HG03439 (cell line): ENCODE measurements around the gene BTBD6.

Experiments
- ATAC-seq: cut with Tn5 transposase; IDR thresholded peaks from one replicate; pipeline ENCODE4 v1.9.1; 2021; ENCODE audit warnings: mild to moderate bottlenecking, moderate library complexity; ENCODE audit not compliant: unreplicated experiment

BTBD6 gene

DNA sequence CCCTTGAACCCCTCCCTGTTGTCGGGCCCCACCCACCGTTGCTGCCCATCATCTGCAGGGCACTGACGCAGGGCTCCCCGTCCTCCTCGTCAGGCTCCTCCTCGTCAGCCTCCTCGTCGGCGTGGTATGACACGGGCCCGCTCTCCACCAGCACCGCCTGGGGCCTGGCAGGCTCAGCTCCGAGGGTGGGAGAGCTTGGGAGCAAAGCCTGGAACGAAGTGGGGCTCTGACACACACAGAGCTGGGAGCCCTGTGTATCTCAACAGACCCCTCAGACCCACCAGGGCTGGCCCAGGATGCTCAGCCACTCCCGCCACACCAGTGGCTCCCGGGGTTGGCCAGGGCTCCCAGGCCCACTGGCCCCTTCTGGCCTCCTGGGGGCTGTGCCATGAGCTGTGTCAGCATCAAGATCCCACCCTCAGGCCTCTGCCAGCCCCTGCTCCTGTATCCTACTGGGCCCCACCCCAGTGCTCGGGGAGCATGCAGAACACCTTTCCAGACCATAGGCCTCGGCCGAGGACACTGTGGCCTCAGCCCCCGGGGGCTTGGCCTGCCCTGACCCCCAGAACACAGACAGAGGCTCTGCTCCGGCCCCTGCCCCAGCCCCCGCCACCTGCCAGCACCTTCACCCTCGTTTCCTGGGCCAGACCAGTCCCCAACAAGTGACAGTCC lies 37.1 kb upstream of the BTBD6 start:
- no peak for ATAC-seq

DNA sequence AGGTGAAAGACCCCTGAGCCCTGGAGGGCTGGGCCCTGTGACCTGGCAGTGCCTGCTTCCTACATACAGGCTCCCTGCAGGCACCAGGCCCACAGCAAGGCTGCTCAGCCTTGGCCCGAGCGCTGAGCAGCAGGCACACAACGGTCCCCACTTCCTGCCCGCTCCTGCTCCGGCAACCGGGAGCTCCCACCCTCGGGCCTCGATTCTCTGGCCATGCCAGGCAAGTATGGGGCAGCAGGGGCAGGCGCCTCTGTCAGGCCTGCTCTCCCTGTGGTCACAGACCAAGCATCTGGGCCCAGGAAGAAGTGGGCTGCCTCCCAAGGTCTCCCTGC lies 36.6 kb upstream of the BTBD6 start:
- no peak for ATAC-seq

DNA sequence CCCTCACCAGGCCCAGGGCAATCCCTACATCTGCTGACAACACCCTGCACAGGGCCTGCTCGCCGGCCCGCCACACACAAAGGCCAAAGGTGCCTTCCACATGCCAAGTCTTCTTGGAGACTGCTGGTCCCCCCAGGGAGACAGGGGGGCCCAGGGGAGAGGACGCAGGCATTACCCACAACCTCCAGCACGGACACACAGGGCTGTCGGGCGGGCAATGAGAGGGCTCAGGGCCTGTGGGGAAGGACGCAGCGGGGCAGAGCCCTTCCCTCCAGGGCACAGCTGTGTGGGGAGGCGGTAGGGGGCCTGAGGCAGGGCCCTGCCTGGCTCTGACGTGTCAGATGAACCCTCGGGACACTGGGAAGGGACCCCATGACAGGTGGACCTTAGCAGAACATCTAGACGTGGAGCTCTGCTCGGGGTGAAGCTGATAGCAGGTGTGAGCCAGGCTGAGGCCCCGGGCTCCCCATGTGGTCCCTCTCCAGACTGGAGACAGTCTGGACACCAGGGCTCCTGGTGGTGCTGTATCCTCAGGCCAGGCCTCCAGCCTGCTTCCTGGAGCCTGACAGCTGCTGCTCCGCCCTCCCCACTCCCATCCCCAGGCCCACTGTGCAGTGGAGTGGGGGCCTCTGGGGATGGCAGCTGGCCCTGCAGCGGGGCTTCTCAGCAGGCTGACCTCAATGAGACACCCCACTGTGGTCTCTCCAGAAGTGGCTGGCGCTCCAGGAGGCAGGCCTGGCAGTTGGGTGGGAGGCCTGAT lies 35.6 kb upstream of the BTBD6 start:
- ATAC-seq, result no peak

DNA sequence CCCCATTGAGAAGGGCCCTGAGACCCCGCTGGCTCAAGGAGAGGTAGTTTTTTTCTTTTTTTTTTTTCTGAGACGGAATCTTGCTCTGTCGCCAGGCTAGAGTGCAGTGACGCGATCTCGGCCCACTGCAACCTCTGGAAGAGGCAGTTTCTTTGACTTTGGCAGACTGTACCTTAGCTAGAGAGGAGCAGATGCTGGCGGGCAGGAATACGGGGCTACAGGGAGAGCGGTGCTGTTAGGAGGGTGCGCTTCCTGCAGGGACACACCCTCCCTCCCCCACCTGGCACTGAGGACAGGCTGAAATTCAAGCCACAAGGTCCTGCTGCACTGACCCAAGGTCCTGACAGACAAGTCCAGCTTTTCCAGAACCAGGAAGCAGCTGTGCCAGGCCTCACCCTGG lies 35.0 kb upstream of the BTBD6 start:
- no peak for ATAC-seq

DNA sequence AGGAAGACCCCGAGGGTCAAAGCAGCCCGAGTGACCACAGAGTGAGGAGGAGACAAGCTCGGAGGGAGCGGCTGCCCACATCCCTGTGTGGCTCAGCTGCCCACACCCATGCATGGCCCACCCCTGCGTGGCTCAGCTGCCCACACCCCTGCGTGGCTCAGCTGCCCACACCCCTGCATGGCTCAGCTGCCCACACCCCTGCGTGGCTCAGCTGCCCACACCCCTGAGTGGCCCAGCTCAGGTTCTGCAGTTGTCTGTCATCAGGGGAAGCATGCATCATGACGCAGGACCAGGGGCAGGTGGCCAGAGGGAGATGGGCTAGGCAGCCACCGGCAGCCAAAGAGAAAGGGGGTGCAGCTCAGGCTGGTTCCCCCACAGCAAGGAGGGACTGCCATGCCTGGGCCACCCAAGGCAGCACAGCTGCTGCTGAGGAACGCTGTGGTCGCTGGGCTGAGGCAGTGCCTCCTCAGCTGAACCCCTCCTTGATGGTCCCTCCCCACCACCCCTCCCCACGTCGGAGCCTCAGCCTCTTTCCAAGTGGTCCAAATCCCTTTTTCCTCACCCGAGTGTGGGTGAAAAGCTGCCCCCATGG lies 33.9 kb upstream of the BTBD6 start:
- ATAC-seq, result no peak

DNA sequence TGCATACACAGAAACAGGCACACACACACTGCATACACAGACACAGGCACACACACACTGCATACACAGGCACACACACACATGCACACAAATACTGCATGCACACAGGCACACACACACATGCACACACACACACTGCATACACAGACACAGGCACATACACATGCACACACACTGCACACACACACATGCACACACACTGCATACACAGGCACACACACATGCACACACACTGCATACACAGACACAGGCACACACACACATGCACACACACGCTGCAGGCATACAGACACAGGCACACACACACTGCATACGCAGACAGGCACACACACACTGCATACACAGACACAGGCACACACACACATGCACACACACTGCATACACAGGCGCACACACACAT lies 32.7 kb upstream of the BTBD6 start:
- ATAC-seq, result no peak

DNA sequence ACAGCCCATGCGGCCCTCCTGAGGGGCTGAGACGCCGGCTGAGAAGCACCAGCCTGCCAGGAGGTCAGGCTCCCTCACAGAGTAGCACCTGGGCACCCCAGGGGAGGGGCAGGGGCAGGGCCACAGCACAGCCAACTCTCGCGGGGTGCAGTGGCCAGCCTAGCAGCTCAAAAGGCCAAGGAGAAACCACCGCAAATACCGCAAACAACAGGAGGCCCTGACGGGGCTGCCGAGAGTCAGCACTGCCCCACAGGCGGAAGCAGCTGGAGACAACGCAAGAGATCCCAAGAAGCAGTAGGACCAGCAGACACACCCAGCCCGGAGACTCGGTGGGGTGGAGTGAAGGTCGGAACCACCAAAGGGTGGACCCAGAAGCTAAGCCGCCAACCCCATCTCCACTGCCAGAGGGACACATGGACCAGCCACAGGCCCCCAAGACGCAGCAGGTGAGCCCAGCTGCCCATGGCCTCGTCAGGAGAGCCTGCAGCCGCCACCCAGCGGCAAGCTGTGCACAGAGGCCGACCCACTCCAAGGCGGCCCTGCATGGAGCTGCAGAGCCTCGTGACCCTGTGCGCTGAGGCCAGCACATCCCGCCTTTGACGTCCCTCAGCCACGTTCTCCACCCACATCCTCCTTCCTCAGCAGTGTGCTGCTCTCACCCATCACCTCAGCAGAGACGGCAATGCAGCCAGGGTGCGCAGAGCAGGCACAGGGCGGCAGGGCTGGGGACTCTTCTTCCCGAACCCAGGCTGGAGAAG lies 31.7 kb upstream of the BTBD6 start:
- ATAC-seq, result no peak

DNA sequence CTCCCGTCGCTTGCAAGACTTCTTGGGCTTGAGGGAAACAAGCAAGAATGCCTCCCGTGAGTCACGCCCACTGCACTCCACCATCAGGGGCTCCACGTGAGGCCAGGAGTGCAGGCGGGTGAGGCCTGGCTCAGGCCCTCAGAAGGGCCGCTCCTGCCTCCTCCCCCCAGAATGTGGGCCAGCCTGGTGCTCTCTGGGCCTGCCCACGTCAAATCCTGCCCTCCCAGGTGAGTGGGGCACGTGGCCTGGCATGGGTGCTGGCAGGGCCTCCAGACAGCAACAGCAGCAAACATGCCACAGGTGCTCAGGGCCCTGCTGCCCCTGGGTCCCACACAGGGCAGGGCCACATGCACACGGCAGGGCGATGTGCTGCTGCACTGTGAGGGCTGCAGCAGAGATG lies 30.6 kb upstream of the BTBD6 start:
- ATAC-seq, result no peak

DNA sequence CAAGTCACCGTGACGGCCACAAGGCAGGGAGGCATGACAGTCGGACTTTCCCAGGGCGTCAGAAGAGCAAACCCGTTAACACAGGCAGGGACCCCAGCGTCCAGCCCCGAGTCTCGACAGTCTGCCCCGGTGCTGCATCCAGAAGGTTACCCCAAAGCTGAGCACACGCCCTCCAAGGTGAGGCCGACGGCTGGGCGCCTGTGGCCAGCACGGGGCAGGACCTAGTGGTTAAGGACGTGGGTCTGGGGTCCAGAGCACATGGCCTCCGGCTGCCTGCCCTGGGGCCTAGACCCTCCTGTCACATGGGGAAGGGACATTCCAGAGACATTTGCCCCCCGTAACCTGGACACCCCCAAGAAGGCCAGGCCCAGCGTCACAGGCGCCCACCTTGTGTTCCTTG lies 29.7 kb upstream of the BTBD6 start:
- no peak for ATAC-seq

DNA sequence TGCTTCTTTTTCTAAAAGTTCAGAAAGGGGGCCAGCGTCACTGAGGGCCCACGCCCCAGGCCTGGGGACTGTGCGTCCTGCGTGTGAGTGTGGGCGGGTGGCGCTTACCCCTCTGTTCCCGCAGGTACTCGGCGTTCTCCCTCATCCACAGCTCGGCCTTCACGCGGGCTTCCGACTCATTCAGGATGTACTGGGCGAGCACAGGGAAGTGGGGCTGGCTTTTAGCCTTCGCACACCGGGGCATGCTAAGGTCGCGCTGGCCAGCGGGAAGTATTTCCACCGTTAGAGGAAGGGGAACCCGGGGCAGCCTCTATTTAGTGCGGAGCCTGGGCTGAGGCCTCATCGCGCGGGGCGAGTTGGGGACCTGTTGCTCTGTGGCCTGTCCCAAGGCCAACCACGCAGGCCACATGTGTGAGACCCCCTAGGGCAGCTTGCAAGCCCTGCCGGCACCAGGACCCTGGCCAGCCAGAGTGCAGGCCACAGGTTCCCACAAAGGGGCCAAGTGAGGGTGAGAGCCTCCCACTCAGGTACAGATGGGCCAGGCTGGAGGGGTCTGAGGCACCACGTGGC lies 29.2 kb upstream of the BTBD6 start:
- no peak for ATAC-seq

DNA sequence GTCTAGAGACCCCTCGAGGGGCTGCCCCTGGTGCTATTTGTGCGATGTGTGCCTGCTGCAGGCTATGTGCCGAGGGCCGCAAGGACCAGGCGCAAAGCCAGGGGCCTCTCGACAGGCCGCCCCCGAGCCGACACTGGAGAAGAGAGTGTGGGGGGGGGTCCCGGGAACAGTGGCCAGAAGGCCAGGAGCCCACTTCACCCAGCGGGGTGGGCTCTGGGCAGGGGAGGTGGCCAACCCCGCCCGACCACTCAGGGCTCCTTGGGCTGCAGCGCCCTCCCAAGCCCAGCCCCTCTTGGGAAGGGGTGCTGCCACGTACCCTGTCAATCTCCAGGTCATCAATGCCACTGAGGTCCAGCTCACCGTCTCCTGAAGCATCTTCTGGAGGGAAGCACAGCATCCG lies 28.6 kb upstream of the BTBD6 start:
- ATAC-seq, result no peak

DNA sequence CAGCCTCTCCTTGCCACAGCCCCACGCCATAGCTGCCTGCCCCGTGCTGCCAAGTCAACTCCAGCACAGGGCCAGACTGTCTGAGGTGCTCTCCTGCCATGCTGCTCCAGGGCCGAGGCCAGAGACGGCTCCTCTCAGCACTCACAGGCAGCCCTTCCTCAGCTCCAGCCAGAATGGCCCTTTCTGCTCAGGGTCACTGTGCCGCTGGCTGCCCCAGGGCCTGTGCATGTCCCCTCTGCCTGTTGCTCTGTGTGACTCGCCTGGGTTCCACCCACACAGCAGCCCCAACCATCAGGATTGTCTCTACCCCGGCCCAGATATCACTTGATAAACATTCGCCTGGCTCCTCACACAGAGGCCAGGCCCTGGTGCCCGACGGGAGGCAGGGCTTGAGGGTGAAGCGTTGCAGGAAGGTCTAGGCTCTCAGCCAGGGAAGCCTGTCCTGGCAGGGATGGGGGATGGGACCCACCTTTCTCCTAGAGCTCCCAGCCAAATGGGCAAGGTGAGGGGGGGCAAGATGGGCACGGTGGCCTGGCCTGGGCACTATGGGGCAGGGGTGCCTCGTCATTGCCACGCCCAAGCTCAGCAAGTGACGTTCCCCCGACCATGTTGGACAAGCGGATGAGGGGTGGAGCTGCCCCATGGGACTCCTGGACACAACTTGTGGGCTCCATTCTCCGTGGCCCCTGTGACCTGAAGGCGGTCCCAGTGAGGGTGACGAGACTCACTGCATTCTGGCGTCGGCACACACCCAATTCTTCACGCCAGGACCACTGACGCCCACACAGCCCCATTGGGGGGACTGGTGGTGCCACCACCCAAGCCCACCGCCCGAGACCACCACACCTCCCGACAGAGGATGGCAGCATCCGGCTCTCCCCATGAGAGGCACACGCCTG lies 27.4 kb upstream of the BTBD6 start:
- no peak for ATAC-seq

DNA sequence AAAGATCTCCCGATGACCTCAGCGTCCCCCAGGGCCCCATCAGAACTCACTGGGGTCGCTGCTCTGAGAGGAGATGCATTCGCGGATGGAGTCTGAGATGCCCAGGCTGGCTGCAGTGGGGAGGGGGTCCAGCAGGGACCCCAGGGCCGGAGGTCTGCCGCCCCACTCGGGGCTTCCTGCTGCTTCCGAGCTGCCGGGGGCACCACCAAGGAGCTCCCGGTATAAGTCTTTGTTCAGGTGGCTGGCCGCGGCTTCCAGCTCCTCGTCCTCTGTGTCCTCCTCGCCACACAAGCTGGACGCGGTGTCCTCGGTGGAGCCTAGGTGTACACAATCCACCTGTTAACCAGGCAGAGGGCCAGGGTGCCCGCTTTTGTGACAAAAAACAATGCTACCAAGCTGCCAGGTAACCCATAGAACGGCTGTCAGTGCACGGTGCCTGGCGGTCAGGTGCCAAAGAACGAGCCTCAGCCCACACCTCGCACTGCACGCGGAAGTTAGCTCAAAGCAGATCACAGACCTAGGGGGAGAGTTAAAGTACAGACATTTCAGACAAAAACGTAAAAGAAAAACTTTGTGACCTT lies 26.6 kb upstream of the BTBD6 start:
- no peak for ATAC-seq

DNA sequence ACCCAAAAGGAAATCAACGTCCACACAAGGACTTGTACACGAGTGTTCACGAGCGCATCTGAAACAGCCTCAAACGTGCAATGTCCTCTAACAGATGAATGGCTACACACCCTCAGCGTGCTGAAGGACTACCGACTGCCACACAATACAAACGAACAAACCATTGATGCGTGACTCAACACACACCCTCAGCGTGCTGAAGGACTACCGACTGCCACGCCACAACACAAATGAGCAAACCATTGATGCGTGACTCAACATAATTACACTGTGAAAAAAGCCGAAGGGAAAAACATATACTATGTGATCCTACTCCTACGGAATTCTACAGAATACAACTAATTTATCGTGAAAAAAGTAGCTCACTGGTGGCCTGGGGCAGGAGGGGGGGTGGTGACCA lies 25.1 kb upstream of the BTBD6 start:
- ATAC-seq, result no peak

DNA sequence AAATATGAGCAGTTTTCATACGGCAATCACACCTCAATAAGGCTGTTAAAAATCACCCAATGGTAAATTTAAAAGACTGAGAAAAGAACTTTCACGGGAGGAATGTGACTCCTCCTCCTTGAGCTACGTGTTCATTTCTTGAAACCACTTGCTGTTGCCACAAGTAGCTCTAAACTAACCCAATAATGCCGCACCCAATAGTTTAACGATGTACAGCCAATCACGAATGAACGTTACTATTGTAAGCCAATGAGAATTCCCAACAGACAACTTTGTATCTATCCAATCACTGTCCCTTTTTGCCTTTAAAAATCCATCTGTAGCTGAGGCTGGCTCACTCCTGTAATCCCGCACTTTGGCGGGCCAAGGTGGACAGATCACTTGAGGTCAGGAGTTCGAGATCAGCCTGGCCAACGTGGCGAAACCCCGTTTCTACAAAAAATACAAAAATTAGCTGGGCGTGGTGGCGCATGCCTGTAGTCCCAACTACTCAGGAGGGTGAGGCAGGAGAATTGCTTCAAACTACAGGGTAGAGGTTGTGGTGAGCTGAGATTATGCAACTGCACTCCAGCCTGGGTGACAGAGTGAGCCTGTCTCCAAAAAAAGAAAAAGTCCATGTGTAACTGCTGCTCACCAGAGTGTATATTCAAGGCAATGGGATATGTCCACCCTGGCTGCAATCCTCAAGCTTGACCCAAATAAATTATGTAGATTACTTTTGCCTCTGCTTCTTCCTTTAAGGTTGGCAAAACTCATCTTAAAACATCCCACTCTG lies 24.4 kb upstream of the BTBD6 start:
- no peak for ATAC-seq

DNA sequence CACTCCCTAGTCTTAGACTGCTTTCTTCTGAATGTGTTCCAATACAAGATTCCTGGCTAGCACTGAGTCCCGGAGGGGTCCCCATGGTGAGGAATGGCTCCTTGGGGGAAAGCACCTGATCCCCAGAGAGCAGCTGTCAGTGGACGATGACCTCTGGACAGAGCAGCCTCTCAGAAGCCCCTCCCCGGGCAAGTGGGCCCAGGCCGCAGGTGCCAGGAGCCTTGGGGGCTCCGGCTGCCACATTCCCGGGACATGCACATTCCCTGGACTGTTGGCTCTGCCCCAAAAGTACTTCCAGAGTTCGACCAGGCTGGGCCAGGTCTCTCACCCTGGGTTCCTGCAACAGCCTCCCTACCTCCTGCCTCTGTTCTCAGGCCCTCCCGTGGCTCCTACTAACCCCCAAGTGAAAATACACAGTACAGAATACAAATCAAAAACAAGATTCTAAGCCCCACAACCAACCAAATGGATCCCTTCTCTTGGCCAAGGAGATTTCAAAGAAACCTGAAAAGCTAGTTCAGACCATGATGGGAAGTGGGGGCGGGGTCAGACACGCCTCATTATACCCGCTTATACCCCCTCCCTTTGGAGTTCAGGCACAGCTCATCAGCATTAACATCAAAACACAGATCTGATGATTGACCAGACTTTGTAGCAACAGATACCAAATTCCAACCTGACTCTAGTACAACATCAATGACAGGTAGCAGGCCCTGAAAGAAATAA lies 23.3 kb upstream of the BTBD6 start:
- ATAC-seq, result no peak

DNA sequence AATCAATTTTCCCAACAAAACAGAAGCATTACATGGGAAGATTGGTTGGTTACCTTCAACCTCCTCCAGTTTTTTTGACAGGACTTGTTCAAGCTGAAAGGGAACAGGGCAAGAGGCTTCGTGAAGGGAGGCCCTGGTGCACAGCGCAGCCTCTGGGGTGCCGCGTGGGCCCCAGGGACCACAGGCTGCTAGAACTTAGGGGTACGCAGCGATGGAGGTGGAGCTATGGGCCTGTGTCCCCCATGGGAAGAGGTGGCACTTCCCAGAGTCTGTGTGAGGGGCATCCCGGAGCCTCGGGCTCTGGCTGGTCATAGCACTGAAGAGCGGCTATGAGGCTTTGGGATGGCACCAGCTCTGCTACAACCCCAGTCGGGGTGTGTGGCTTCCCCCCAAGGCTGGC lies 22.1 kb upstream of the BTBD6 start:
- ATAC-seq, result no peak

DNA sequence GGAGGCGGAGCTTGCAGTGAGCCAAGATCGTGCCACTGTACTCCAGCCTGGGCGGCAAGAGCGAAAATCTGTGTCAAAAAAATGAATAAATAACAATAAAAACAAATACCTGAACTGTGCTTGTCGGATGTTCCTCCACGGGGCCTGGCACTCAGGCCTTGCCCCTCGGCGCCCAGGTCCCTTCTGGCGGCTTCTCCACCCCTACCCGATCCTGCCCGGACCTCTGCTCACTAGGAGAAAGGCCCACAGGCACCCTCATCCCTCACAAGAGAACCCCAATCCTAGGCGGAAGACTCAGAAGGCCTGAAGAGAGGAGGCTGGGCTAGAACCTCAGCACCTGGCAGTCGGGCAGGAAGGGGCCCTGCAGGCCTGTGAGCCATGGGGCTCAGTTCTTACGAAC lies 21.0 kb upstream of the BTBD6 start:
- ATAC-seq, result no peak

DNA sequence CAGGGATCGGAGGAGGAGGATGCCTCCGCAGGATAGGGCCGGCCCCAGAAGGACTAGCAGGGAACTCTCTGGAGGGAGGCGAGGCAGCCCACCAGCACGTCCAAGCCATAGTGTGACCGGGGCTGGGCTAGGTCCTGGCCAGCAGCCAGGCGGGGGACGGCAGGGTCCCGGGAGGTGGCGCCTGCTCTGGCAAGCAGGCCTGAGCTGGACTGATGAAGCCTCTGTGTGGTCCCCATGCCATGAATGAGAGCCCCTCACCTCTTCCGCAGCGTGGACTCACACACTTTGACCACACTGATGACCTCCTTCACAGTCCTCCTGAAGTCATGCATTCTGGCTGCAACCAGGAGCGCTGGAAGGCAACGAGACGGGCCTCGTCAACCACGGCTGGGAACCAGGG lies 19.8 kb upstream of the BTBD6 start:
- no peak for ATAC-seq
